NCI-H345 treated with DMSO at 0.1 percent for 48 hours (cell line): Measurements from ENCODE around the gene DPH7.
"Not testable (repeated sequence)": the region's sequence is repeated elsewhere in the genome, so short reads cannot be mapped to it uniquely, and the experiment has no call there.

Experiments
- DNase-seq: peaks from one replicate; lab custom pipeline; 2025; ENCODE audit not compliant: unreplicated experiment; lab: John Stamatoyannopoulos, UW

DPH7 gene

DNA sequence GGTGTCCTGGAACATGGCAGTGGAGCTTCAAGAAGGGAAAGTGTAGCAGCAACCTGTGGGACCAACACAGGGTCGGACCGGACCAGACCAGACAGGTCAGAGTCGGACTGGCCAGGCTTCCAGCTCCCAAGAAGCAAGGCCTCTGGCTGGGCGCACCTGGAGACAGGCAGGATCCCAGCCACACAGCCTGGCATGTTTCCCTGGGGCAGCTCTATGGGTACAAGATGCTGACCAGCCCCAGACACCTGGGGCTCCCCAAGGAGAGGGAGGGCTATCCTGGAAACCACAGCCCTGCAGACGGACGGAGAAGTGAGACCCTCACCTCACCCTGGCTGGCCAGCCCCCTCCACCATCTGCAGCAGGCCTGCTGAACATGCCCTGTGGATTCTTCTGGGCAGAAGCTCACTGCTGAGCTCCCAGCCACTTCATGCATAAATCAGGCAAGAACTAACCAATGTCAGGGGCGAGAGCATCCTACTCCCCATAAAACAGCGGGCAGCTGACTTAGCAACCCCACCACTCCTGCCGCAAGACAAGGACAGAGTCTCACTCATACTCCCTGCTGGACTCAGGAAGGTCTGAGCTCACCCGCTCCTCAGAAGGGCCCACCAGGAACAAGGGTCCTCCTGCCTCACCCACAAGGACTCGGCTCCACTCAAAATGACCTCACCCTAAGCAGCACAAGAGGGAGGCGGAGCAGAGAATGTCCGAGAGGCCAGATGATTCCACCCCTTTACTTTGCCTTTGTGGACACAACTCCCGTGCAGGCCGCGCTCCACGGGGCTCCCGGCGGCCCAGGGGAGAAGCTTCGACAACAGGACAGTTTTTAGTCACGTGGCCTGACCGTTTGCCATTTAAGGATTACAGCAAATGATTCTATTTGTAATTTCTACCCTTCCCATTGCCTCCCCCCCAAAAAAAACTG lies 2.9 kb upstream of the DPH7 start:
- no peak for DNase-seq

GRCh38 chr9:137580954-137581322 lies 2.2 kb upstream of the DPH7 start:
- no peak for DNase-seq

- DNase-seq: no peak
These were observed 1.7 kb upstream of the DPH7 start for GRCh38 chr9:137580209-137580953.

DNA sequence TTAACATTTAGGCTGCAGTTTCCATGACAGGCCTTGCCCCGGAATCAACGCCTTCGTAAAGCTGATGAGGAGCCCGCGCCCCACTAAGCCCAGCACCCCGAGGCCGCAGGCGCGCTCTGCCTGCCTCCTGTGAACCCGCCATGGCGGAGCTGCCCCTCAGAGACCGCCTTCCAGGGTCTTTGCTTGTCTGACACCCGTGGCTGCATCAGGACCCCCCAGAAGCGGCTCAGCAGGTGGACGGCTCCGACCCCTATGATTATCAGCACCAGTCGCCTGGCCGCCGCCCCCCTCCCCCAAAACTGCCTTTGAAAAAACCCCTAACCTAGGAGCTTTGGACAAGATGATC lies 507 bp upstream of the DPH7 start:
- DNase-seq: no peak

DNA sequence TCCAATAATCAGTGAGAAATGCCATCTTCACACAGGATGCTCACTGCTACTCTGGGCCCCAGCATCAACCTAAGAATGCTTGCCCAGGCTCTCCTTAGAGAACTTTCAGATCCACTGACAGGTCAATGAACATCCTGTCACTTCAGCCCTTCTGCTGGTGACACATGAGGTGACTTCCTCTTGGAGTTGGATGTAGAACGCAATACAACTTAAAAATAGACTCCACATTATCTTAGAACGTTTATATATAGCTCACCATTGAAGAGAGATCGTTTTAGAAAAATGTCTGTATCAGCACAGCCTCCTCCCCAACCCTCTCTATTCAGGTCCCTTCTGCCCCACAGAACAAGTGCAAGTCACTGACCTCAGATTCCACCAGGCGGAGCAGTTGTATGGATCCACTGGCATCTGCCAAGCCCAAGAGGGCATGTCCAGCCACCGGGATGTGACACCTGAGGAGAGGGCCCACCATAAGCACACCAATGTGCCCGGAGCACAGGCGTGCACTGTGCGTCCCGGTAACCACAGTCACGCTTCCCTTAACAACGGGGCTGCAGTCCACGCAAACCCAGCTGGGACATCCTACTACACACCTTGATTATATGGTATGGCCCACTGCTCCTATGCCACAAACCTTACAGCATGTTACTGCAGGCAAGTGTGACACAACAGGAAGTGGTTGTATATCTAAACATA lies 2.9 kb downstream of the DPH7 start:
- DNase-seq: no peak

DNA sequence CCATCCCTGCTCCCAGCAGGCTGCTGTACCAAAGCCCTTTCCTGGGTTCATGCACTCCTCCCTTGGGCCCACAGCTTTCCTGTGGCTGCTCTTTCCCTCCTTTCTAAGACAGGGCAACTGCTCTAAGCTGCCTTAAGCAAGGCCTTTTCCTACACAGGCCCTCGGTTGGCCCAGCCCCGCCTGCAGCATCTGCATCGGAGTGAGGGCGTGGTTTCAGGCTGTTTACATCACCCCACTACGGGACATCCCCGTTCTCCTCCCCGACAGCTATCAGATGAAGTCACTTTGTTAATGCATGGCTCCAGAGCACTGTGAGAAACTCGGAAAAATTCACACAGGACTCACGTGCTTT lies 3.4 kb downstream of the DPH7 start:
- DNase-seq: no peak

- no peak for DNase-seq
These were observed 4.5 kb downstream of the DPH7 start for GRCh38 chr9:137574192-137574591.

GRCh38 chr9:137570566-137570965 lies 8.2 kb downstream of the DPH7 start:
- DNase-seq: no peak

GRCh38 chr9:137569609-137570203 lies 9.0 kb downstream of the DPH7 start:
- no peak for DNase-seq

DNA sequence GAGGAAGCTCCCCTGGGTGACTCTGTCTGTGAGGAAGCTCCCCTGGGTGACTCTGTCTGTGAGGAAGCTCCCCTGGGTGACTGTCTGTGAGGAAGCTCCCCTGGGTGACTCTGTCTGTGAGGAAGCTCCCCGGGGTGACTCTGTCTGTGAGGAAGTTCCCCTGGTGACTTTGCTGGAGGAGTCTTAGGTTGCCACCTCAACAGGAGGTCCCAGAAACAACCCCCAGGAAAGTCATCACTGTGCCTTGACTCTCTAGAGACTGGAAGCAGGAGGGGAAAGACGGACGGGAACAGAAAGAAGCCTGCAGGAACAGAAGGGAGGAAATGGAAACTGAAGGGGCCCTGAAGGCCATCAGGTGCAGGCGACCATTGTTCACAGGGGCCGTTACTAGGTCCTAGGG lies 10.3 kb downstream of the DPH7 start:
- DNase-seq: not testable (repeated sequence)

DNA sequence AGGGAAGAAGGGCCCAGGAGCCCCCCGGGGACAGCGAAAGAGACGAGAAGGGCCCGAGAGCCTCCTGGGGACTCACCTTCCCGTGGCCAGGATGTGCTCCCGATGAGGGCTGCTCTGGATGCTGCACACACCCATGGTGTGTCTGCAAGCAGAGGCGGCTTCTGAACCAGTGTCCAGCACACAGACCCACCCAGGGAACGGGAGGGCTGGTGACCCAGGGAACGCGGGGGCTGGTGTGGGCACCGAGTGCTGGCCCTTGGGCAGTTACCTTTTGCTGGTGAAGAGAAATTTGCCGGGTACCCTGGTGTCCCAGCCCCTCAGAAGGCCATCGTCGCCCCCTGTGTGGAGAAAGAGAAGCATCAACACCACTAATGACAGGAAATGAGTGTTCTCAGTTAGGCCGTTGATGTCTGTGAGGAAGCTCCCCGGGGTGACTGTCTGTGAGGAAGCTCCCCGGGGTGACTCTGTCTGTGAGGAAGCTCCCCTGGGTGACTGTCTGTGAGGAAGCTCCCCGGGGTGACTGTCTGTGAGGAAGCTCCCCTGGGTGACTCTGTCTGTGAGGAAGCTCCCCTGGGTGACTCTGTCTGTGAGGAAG lies 13.8 kb downstream of the DPH7 start:
- DNase-seq: no peak

GRCh38 chr9:137564134-137564533 lies 14.6 kb downstream of the DPH7 start:
- no peak for DNase-seq

GRCh38 chr9:137558127-137558526 lies 20.6 kb downstream of the DPH7 start:
- no peak for DNase-seq

GRCh38 chr9:137556069-137556838 lies 22.5 kb downstream of the DPH7 start:
- no peak for DNase-seq

DNA sequence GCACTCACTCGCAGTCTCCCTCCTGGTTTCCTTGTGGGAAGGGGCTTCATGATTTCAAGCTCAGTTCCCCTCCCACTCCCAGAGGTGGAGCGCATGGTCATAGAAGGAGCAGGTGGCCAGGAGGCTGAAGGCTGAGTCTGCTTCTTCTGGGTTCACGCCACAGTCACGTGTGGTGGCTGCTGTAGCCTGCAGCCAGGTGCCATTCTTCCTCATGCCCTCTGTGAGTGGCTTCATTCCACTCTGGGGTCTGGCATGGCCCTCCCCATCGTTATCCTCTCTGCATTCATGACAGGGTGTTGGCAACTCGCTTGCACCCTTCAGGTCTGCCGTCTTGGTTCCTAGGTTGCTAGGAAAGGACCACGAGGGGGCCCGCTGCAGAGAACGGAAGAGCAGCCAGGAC lies 23.5 kb downstream of the DPH7 start:
- no peak for DNase-seq

DNA sequence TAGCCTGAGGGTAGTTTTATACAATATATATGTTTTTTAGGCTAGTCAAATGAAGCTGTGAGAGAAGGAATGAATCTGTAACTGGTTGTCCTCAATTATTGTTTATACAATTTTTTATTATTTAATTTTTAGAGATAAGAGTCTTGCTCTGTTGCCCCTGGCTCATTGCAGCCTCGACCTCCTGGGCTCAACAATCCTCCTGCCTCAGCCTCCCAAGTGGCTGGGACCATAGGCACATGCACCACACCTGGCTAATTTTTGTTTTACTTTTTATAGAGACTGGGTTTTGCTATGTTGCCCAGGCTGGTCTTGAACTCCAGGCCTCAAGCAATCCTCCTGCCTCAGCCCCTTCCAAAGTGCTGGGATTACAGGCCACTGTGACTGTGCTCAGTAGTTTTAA lies 24.4 kb downstream of the DPH7 start:
- no peak for DNase-seq

DNA sequence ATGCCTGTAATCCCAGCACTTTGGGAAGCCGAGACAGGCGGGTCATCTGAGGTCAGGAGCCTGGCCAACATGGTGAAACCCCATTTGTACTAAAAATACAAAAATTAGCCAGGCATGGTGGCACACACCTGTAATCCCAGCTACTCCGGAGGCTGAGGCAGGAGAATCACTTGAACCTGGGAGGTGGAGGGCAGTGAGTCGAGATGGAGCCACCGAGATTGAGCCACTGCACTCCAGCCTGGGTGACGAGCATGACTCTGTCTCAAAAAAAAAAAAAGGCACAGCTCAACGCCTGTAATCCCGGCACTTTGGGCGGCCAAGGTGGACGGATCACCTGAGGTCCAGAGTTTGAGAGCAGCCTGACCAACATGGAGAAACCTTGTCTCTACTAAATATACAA lies 25.1 kb downstream of the DPH7 start:
- not testable (repeated sequence) for DNase-seq

GRCh38 chr9:137552022-137552768 lies 26.5 kb downstream of the DPH7 start:
- no peak for DNase-seq

- peak; percentile 55 for DNase-seq
These were observed 27.3 kb downstream of the DPH7 start, which contains the start of gene MRPL41 for GRCh38 chr9:137551264-137552021. MRPL41 (plus strand) TSS chr9:137551879; CDS start chr9:137552082, 203 bp downstream.
